ENCODE results near the gene ATXN2. TPM values are rescaled to one million over a fixed set of nuclear protein-coding genes. Genes with fewer than 3 reads are reported as not detected.

ATXN2 gene
- total and polyA plus RNA-seq, 9 of the 15 experiments (the other 6 are each of a cell fraction or from before 2014, with no cell fraction given): 16.8 to 67.8 (median 29.3) TPM

DNA sequence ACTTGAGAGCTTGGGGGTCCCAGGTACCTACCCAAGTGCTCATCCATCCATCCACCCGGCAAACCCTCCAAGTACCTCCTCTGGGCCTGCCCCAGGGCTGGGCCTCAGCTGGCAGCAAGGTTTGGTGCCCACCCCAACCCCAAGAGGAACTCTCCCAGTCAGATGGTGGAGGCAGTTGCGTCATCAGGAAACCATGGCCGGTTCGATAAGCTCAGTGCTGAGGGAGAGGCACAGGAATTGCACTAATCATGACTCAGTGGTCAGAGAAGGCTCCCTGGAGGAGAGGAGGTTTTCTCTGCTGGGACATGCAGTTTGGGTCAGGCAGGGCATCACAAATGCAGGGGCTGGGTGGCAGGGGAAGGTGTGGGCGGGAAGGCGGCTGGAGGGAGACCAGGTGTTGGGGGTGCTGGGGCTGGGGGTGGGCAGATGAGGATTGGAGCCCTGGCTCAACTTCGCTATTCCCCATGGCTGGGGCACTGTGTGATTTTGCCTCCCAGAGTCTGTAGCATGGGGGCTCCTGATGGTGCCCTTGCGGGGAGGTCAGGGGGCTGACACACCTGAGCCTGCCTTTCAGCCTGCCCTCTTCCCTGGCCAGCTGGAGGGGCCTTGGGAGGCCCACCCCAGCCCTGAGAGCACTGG, 161.2 kb downstream of the ATXN2 start (continued):
- TF ChIP-seq, protein P1, sequence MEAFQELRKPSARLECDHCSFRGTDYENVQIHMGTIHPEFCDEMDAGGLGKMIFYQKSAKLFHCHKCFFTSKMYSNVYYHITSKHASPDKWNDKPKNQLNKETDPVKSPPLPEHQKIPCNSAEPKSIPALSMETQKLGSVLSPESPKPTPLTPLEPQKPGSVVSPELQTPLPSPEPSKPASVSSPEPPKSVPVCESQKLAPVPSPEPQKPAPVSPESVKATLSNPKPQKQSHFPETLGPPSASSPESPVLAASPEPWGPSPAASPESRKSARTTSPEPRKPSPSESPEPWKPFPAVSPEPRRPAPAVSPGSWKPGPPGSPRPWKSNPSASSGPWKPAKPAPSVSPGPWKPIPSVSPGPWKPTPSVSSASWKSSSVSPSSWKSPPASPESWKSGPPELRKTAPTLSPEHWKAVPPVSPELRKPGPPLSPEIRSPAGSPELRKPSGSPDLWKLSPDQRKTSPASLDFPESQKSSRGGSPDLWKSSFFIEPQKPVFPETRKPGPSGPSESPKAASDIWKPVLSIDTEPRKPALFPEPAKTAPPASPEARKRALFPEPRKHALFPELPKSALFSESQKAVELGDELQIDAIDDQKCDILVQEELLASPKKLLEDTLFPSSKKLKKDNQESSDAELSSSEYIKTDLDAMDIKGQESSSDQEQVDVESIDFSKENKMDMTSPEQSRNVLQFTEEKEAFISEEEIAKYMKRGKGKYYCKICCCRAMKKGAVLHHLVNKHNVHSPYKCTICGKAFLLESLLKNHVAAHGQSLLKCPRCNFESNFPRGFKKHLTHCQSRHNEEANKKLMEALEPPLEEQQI (IDR thresholded peaks at IDR 0.05): no peak
- TF ChIP-seq FOXA3 (CRISPR knock-in tag; conservative IDR thresholded peaks at IDR 0.05 in 1 of 2, IDR thresholded peaks at IDR 0.05 in 1 of 2) (no peak), ZNF316 (IDR thresholded peaks at IDR 0.05) (no peak), ZNF124 (CRISPR knock-in tag; IDR thresholded peaks at IDR 0.05) (no peak), SREBF1 (IDR thresholded peaks at IDR 0.05; ENCODE audit: borderline replicate concordance, low read depth, low read length) (no peak), YBX1 (IDR thresholded peaks at IDR 0.05) (no peak)
- TF ChIP-seq, protein P2, sequence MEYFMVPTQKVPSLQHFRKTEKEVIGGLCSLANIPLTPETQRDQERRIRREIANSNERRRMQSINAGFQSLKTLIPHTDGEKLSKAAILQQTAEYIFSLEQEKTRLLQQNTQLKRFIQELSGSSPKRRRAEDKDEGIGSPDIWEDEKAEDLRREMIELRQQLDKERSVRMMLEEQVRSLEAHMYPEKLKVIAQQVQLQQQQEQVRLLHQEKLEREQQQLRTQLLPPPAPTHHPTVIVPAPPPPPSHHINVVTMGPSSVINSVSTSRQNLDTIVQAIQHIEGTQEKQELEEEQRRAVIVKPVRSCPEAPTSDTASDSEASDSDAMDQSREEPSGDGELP (CRISPR knock-in tag; IDR thresholded peaks at IDR 0.05; ENCODE audit: borderline replicate concordance): peak; percentile 67
- TF ChIP-seq, protein P3, sequence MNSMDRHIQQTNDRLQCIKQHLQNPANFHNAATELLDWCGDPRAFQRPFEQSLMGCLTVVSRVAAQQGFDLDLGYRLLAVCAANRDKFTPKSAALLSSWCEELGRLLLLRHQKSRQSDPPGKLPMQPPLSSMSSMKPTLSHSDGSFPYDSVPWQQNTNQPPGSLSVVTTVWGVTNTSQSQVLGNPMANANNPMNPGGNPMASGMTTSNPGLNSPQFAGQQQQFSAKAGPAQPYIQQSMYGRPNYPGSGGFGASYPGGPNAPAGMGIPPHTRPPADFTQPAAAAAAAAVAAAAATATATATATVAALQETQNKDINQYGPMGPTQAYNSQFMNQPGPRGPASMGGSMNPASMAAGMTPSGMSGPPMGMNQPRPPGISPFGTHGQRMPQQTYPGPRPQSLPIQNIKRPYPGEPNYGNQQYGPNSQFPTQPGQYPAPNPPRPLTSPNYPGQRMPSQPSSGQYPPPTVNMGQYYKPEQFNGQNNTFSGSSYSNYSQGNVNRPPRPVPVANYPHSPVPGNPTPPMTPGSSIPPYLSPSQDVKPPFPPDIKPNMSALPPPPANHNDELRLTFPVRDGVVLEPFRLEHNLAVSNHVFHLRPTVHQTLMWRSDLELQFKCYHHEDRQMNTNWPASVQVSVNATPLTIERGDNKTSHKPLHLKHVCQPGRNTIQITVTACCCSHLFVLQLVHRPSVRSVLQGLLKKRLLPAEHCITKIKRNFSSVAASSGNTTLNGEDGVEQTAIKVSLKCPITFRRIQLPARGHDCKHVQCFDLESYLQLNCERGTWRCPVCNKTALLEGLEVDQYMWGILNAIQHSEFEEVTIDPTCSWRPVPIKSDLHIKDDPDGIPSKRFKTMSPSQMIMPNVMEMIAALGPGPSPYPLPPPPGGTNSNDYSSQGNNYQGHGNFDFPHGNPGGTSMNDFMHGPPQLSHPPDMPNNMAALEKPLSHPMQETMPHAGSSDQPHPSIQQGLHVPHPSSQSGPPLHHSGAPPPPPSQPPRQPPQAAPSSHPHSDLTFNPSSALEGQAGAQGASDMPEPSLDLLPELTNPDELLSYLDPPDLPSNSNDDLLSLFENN (IDR thresholded peaks at IDR 0.05; ENCODE audit: low read depth in 2 of 2, low read length in 2 of 2): no peak
- TF ChIP-seq, protein P4, sequence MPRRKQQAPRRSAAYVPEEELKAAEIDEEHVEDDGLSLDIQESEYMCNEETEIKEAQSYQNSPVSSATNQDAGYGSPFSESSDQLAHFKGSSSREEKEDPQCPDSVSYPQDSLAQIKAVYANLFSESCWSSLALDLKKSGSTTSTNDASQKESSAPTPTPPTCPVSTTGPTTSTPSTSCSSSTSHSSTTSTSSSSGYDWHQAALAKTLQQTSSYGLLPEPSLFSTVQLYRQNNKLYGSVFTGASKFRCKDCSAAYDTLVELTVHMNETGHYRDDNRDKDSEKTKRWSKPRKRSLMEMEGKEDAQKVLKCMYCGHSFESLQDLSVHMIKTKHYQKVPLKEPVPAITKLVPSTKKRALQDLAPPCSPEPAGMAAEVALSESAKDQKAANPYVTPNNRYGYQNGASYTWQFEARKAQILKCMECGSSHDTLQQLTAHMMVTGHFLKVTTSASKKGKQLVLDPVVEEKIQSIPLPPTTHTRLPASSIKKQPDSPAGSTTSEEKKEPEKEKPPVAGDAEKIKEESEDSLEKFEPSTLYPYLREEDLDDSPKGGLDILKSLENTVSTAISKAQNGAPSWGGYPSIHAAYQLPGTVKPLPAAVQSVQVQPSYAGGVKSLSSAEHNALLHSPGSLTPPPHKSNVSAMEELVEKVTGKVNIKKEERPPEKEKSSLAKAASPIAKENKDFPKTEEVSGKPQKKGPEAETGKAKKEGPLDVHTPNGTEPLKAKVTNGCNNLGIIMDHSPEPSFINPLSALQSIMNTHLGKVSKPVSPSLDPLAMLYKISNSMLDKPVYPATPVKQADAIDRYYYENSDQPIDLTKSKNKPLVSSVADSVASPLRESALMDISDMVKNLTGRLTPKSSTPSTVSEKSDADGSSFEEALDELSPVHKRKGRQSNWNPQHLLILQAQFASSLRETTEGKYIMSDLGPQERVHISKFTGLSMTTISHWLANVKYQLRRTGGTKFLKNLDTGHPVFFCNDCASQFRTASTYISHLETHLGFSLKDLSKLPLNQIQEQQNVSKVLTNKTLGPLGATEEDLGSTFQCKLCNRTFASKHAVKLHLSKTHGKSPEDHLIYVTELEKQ (CRISPR knock-in tag; IDR thresholded peaks at IDR 0.05): no peak
- TF ChIP-seq, protein P5, sequence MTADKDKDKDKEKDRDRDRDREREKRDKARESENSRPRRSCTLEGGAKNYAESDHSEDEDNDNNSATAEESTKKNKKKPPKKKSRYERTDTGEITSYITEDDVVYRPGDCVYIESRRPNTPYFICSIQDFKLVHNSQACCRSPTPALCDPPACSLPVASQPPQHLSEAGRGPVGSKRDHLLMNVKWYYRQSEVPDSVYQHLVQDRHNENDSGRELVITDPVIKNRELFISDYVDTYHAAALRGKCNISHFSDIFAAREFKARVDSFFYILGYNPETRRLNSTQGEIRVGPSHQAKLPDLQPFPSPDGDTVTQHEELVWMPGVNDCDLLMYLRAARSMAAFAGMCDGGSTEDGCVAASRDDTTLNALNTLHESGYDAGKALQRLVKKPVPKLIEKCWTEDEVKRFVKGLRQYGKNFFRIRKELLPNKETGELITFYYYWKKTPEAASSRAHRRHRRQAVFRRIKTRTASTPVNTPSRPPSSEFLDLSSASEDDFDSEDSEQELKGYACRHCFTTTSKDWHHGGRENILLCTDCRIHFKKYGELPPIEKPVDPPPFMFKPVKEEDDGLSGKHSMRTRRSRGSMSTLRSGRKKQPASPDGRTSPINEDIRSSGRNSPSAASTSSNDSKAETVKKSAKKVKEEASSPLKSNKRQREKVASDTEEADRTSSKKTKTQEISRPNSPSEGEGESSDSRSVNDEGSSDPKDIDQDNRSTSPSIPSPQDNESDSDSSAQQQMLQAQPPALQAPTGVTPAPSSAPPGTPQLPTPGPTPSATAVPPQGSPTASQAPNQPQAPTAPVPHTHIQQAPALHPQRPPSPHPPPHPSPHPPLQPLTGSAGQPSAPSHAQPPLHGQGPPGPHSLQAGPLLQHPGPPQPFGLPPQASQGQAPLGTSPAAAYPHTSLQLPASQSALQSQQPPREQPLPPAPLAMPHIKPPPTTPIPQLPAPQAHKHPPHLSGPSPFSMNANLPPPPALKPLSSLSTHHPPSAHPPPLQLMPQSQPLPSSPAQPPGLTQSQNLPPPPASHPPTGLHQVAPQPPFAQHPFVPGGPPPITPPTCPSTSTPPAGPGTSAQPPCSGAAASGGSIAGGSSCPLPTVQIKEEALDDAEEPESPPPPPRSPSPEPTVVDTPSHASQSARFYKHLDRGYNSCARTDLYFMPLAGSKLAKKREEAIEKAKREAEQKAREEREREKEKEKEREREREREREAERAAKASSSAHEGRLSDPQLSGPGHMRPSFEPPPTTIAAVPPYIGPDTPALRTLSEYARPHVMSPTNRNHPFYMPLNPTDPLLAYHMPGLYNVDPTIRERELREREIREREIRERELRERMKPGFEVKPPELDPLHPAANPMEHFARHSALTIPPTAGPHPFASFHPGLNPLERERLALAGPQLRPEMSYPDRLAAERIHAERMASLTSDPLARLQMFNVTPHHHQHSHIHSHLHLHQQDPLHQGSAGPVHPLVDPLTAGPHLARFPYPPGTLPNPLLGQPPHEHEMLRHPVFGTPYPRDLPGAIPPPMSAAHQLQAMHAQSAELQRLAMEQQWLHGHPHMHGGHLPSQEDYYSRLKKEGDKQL (CRISPR knock-in tag; IDR thresholded peaks at IDR 0.05; ENCODE audit: borderline replicate concordance): no peak

Measured in K562 (cell line).